ENCODE data around the gene AGPAT4. TPM values are rescaled to one million over a fixed set of nuclear protein-coding genes. Genes with fewer than 3 reads are reported as not detected.
A peak's percentile ranks its signal among the peaks of the same experiment; 100 is the strongest.
"Not testable (repeated sequence)": the region's sequence is repeated elsewhere in the genome, so short reads cannot be mapped to it uniquely, and the experiment has no call there.

The AGPAT4 gene
- total RNA-seq, 1 experiment from 2014 or later: 3.6 TPM

GRCh38 chr6:161138543-161139303, 135.1 kb downstream of the AGPAT4 start:
- DNase-seq (ENCODE audit: low read depth): no peak
- in situ Hi-C loops (cut with HindIII; ENCODE audit: low pct_unique_long_range_greater_than_20kb, low sequenced_read_pairs): no loop called here

- in situ Hi-C loops (cut with HindIII; ENCODE audit: low pct_unique_long_range_greater_than_20kb, low sequenced_read_pairs): no loop called here
- no peak for DNase-seq (ENCODE audit: low read depth)
These were observed 135.9 kb downstream of the AGPAT4 start for GRCh38 chr6:161137839-161138542.

GRCh38 chr6:161137320-161137719, 136.5 kb downstream of the AGPAT4 start:
- in situ Hi-C loops (cut with HindIII; ENCODE audit: low pct_unique_long_range_greater_than_20kb, low sequenced_read_pairs): no loop called here
- no peak for DNase-seq (ENCODE audit: low read depth)

- DNase-seq (ENCODE audit: low read depth): no peak
- in situ Hi-C loops (cut with HindIII; ENCODE audit: low pct_unique_long_range_greater_than_20kb, low sequenced_read_pairs): no loop called here
These were observed 137.2 kb downstream of the AGPAT4 start for GRCh38 chr6:161136655-161137054.

- DNase-seq (ENCODE audit: low read depth): no peak
- in situ Hi-C loops (cut with HindIII; ENCODE audit: low pct_unique_long_range_greater_than_20kb, low sequenced_read_pairs): no loop called here
These were observed 137.9 kb downstream of the AGPAT4 start for GRCh38 chr6:161135695-161136591.

GRCh38 chr6:161134550-161135298, 139.1 kb downstream of the AGPAT4 start:
- in situ Hi-C loops (cut with HindIII; ENCODE audit: low pct_unique_long_range_greater_than_20kb, low sequenced_read_pairs): no loop called here
- DNase-seq (ENCODE audit: low read depth): no peak

GRCh38 chr6:161133963-161134362, 139.9 kb downstream of the AGPAT4 start:
- no peak for DNase-seq (ENCODE audit: low read depth)
- in situ Hi-C loops (cut with HindIII; ENCODE audit: low pct_unique_long_range_greater_than_20kb, low sequenced_read_pairs): no loop called here

- DNase-seq (ENCODE audit: low read depth): no peak
- in situ Hi-C loops (cut with HindIII; ENCODE audit: low pct_unique_long_range_greater_than_20kb, low sequenced_read_pairs): no loop called here
These were observed 141.5 kb downstream of the AGPAT4 start for GRCh38 chr6:161132384-161132783.

- in situ Hi-C loops (cut with HindIII; ENCODE audit: low pct_unique_long_range_greater_than_20kb, low sequenced_read_pairs): no loop called here
- no peak for DNase-seq (ENCODE audit: low read depth)
These were observed 142.7 kb downstream of the AGPAT4 start for GRCh38 chr6:161130967-161131766.

GRCh38 chr6:161130541-161130940, 143.3 kb downstream of the AGPAT4 start:
- in situ Hi-C loops (cut with HindIII; ENCODE audit: low pct_unique_long_range_greater_than_20kb, low sequenced_read_pairs): no loop called here
- DNase-seq (ENCODE audit: low read depth): no peak

- in situ Hi-C loops (cut with HindIII; ENCODE audit: low pct_unique_long_range_greater_than_20kb, low sequenced_read_pairs): no loop called here
These were observed 145.1 kb downstream of the AGPAT4 start for GRCh38 chr6:161128680-161129196.

GRCh38 chr6:161128230-161128629, 145.6 kb downstream of the AGPAT4 start:
- no peak for DNase-seq (ENCODE audit: low read depth)
- in situ Hi-C loops (cut with HindIII; ENCODE audit: low pct_unique_long_range_greater_than_20kb, low sequenced_read_pairs): no loop called here

More at GRCh38 chr6:161128680-161129196, 145.1 kb downstream of the AGPAT4 start:
- peak; percentile 67 for DNase-seq (ENCODE audit: low read depth)

GRCh38 chr6:161127071-161127740, 146.7 kb downstream of the AGPAT4 start:
- in situ Hi-C loops (cut with HindIII; ENCODE audit: low pct_unique_long_range_greater_than_20kb, low sequenced_read_pairs): no loop called here
- no peak for DNase-seq (ENCODE audit: low read depth)

GRCh38 chr6:161125591-161125990, 148.3 kb downstream of the AGPAT4 start:
- in situ Hi-C loops (cut with HindIII; ENCODE audit: low pct_unique_long_range_greater_than_20kb, low sequenced_read_pairs): no loop called here

GRCh38 chr6:161123319-161123718, 150.5 kb downstream of the AGPAT4 start:
- DNase-seq (ENCODE audit: low read depth); in situ Hi-C loops (cut with HindIII; ENCODE audit: low pct_unique_long_range_greater_than_20kb, low sequenced_read_pairs): not testable (repeated sequence)

More at GRCh38 chr6:161125591-161125990, 148.3 kb downstream of the AGPAT4 start:
- no peak for DNase-seq (ENCODE audit: low read depth)

- DNase-seq (ENCODE audit: low read depth): no peak
- in situ Hi-C loops (cut with HindIII; ENCODE audit: low pct_unique_long_range_greater_than_20kb, low sequenced_read_pairs): no loop called here
These were observed 155.9 kb downstream of the AGPAT4 start for GRCh38 chr6:161117942-161118341.

- no peak for DNase-seq (ENCODE audit: low read depth)
- in situ Hi-C loops (cut with HindIII; ENCODE audit: low pct_unique_long_range_greater_than_20kb, low sequenced_read_pairs): no loop called here
These were observed 156.6 kb downstream of the AGPAT4 start for GRCh38 chr6:161117308-161117707.

All from Caki2 (cell line).